Measurements from ENCODE around the gene CDCA3. TPM values are rescaled to one million over a fixed set of nuclear protein-coding genes. Genes with fewer than 3 reads are reported as not detected.

The CDCA3 gene
- total RNA-seq, 6 donors from 2014 or later: 0.39 to 10.3 (median 2.8) TPM; not detected in 1

- 80 to 88% methylated on average over 10 of the region's 10 CpGs for WGBS, 2 donors
- TF ChIP-seq EP300 (IDR thresholded peaks at IDR 0.05) (no peak), POLR2AphosphoS5 (IDR thresholded peaks at IDR 0.05) (no peak), POLR2A (IDR thresholded peaks at IDR 0.05) (no peak), CTCF (IDR thresholded peaks at IDR 0.05) (no peak)
- H3K4me3 ChIP-seq: no peak overlapping the region
- H3K9me3 ChIP-seq: no peaks in the 10 kb centered on the region
- DNase-seq: no peak
- H3K27ac ChIP-seq: no peak overlapping the region
- no peaks in the 10 kb centered on the region for H3K27me3 ChIP-seq
- no peaks in the 10 kb centered on the region for H3K36me3 ChIP-seq
- H3K4me1 ChIP-seq: no peaks in the 10 kb centered on the region
- no peak for ATAC-seq (ENCODE audit: low FRiP score in 2 of 2)
Observed at GRCh38 chr12:6809056-6809455, 42.0 kb downstream of the CDCA3 start.

- Histone ChIP-seq H3K9me3 (no peaks in the 10 kb centered on the region), H3K4me1 (no peaks in the 10 kb centered on the region), H3K27ac (no peak overlapping the region), H3K4me3 (no peak overlapping the region), H3K36me3 (peaks cover 0 to 5% (median 0%) of the 10 kb centered on the region in 4 donors), H3K27me3 (no peaks in the 10 kb centered on the region)
- DNase-seq (no peak), ATAC-seq (ENCODE audit: low FRiP score in 2 of 2) (no peak)
- TF ChIP-seq POLR2AphosphoS5 (IDR thresholded peaks at IDR 0.05) (no peak), EP300 (IDR thresholded peaks at IDR 0.05) (no peak), POLR2A (IDR thresholded peaks at IDR 0.05) (no peak), CTCF (IDR thresholded peaks at IDR 0.05) (no peak)
- WGBS, 2 donors: 83 to 87% methylated on average over 1 of the region's 1 CpG
Observed at GRCh38 chr12:6807170-6807569, 43.9 kb downstream of the CDCA3 start.

GRCh38 chr12:6799147-6799546 is 51.9 kb downstream of the CDCA3 start:
- no peak for ATAC-seq (ENCODE audit: low FRiP score in 2 of 2)
- no peak for DNase-seq
- Histone ChIP-seq H3K36me3 (peaks cover 0 to 5% (median 0%) of the 10 kb centered on the region in 4 donors), H3K9me3 (no peaks in the 10 kb centered on the region), H3K4me1 (no peaks in the 10 kb centered on the region), H3K27me3 (no peaks in the 10 kb centered on the region), H3K27ac (no peak overlapping the region), H3K4me3 (no peak overlapping the region)
- no peak for TF ChIP-seq EP300 (IDR thresholded peaks at IDR 0.05)
- TF ChIP-seq CTCF (IDR thresholded peaks at IDR 0.05): no peak
- no peak for TF ChIP-seq POLR2AphosphoS5 (IDR thresholded peaks at IDR 0.05)
- TF ChIP-seq POLR2A (IDR thresholded peaks at IDR 0.05): no peak
- 82 to 87% methylated on average over 5 of the region's 5 CpGs for WGBS, 2 donors

Other genes starting within 250 kb of the CDCA3 start
- gene CHD4, start 243.9 kb downstream of the CDCA3 start, total RNA-seq: 100 to 1,000 TPM; 165 to 267 (median 178) TPM
- 1 to 10 TPM; 1.3 to 4.4 (median 2.9) TPM for gene LPAR5, start 215.3 kb downstream of the CDCA3 start, total RNA-seq
- gene ACRBP, start 203.9 kb downstream of the CDCA3 start, total RNA-seq: 10 to 100 TPM in 1 of 6 donors, 1 to 10 TPM in 5; 1.8 to 12.6 (median 5.9) TPM
- 10 to 100 TPM; 24.3 to 79.6 (median 33.8) TPM for gene ING4, start 188.2 kb downstream of the CDCA3 start, total RNA-seq
- gene ZNF384, start 161.9 kb downstream of the CDCA3 start, total RNA-seq: 10 to 100 TPM; 33.4 to 52.8 (median 43.0) TPM
- gene PIANP, start 150.5 kb downstream of the CDCA3 start, total RNA-seq: under 1 TPM in 3 of 6 donors, not detected in 3; 0.13 to 0.83 (median 0.39) TPM
- gene COPS7A, start 127.2 kb downstream of the CDCA3 start, total RNA-seq: 10 to 100 TPM; 36.9 to 70.2 (median 63.0) TPM
- 100 to 1,000 TPM; 136 to 221 (median 144) TPM for gene MLF2, start 98.1 kb downstream of the CDCA3 start, total RNA-seq
- 100 to 1,000 TPM; 142 to 463 (median 224) TPM for gene PTMS, start 84.9 kb downstream of the CDCA3 start, total RNA-seq
- gene LAG3, start 78.8 kb downstream of the CDCA3 start, total RNA-seq: 1 to 10 TPM in 4 of 6 donors, under 1 TPM in 2; 0.46 to 2.6 (median 1.5) TPM
- 10 to 100 TPM; 10.5 to 86.6 (median 35.6) TPM for gene CD4, start 61.8 kb downstream of the CDCA3 start, total RNA-seq
- gene GPR162, start 29.5 kb downstream of the CDCA3 start, total RNA-seq: 10 to 100 TPM in 5 of 6 donors, 1 to 10 TPM in 1; 8.1 to 47.1 (median 16.5) TPM
- gene P3H3, start 22.9 kb downstream of the CDCA3 start, total RNA-seq: 10 to 100 TPM in 2 of 6 donors, 1 to 10 TPM in 4; 2.7 to 15.7 (median 7.0) TPM
- 1 to 10 TPM in 2 of 6 donors, under 1 TPM in 3, not detected in 1; 0.44 to 1.4 (median 0.86) TPM for gene GNB3, start 10.4 kb downstream of the CDCA3 start, total RNA-seq
- gene USP5, start 864 bp upstream of the CDCA3 start, total RNA-seq: 10 to 100 TPM; 22.6 to 77.0 (median 35.6) TPM
- 100 to 1,000 TPM; 137 to 407 (median 309) TPM for gene TPI1, start 16.2 kb upstream of the CDCA3 start, total RNA-seq
- gene SPSB2, start 22.0 kb upstream of the CDCA3 start, total RNA-seq: 10 to 100 TPM; 27.7 to 63.3 (median 35.0) TPM
- gene LRRC23, start 53.5 kb upstream of the CDCA3 start, total RNA-seq: 10 to 100 TPM; 12.0 to 83.2 (median 29.1) TPM
- gene ENO2, start 63.3 kb upstream of the CDCA3 start, total RNA-seq: 10 to 100 TPM; 33.4 to 44.0 (median 40.7) TPM
- gene ATN1, start 76.7 kb upstream of the CDCA3 start, total RNA-seq: 100 to 1,000 TPM in 4 of 6 donors, 10 to 100 TPM in 2; 74.7 to 321 (median 133) TPM
- gene RNU7-1, start 92.5 kb upstream of the CDCA3 start, total RNA-seq: not detected
- 100 to 1,000 TPM in 5 of 6 donors, 10 to 100 TPM in 1; 83.8 to 291 (median 179) TPM for gene C12orf57, start 92.7 kb upstream of the CDCA3 start, total RNA-seq
- gene PTPN6, start 100.1 kb upstream of the CDCA3 start, total RNA-seq: 100 to 1,000 TPM in 4 of 6 donors, 10 to 100 TPM in 2; 56.3 to 215 (median 114) TPM
- gene PHB2, start 119.4 kb upstream of the CDCA3 start, total RNA-seq: 100 to 1,000 TPM; 101 to 196 (median 140) TPM
- gene EMG1, start 119.6 kb upstream of the CDCA3 start, total RNA-seq: 10 to 100 TPM; 30.4 to 47.4 (median 38.3) TPM
- gene LPCAT3, start 167.2 kb upstream of the CDCA3 start, total RNA-seq: 100 to 1,000 TPM in 1 of 6 donors, 10 to 100 TPM in 5; 56.3 to 110 (median 84.1) TPM
- gene C1S, start 209.4 kb upstream of the CDCA3 start, total RNA-seq: 100 to 1,000 TPM; 146 to 338 (median 208) TPM
- 100 to 1,000 TPM; 116 to 410 (median 210) TPM for gene C1R, start 241.2 kb upstream of the CDCA3 start, total RNA-seq

All from upper lobe of left lung (tissue), 6 donors.